Ishikawa (cell line): Measurements from ENCODE around the gene CFAP97D1.

ENCODE experiments used
- CREB1 ChIP-seq: IDR thresholded peaks from 2 replicates; pipeline ENCODE4 v1.6.1; 2012; ENCODE audit warnings: low read depth
- EP300 ChIP-seq: IDR thresholded peaks from 2 replicates; pipeline ENCODE4 v1.6.1; 2012; ENCODE audit warnings: borderline replicate concordance
- FOXM1 ChIP-seq: IDR thresholded peaks from 2 replicates; pipeline ENCODE4 v1.6.1; 2012; ENCODE audit warnings: low read depth, borderline replicate concordance
- MAX ChIP-seq: IDR thresholded peaks from 2 replicates; pipeline ENCODE4 v1.6.1; 2012
- NFIC ChIP-seq: IDR thresholded peaks from 2 replicates; pipeline ENCODE4 v1.6.1; 2012
- RAD21 ChIP-seq: IDR thresholded peaks from 2 replicates; pipeline ENCODE4 v1.6.1; 2012; ENCODE audit warnings: low read depth
- TEAD4 ChIP-seq: IDR thresholded peaks from 2 replicates; pipeline ENCODE4 v1.6.1; 2012
- YY1 ChIP-seq: IDR thresholded peaks from 2 replicates; pipeline ENCODE4 v1.6.1; 2012; ENCODE audit warnings: low read depth
- TF ChIP-seq, protein P1 (sequence below): IDR thresholded peaks from 2 replicates; pipeline ENCODE4 v1.6.1; 2012; ENCODE audit warnings: low read depth, mild to moderate bottlenecking

- TF ChIP-seq RAD21: no peak
- no peak for TF ChIP-seq FOXM1
- no peak for TF ChIP-seq EP300
- no peak for TF ChIP-seq CREB1
- TF ChIP-seq YY1: no peak
- TF ChIP-seq TEAD4: no peak
- TF ChIP-seq NFIC: no peak
- no peak for TF ChIP-seq MAX
- TF ChIP-seq, protein P1, sequence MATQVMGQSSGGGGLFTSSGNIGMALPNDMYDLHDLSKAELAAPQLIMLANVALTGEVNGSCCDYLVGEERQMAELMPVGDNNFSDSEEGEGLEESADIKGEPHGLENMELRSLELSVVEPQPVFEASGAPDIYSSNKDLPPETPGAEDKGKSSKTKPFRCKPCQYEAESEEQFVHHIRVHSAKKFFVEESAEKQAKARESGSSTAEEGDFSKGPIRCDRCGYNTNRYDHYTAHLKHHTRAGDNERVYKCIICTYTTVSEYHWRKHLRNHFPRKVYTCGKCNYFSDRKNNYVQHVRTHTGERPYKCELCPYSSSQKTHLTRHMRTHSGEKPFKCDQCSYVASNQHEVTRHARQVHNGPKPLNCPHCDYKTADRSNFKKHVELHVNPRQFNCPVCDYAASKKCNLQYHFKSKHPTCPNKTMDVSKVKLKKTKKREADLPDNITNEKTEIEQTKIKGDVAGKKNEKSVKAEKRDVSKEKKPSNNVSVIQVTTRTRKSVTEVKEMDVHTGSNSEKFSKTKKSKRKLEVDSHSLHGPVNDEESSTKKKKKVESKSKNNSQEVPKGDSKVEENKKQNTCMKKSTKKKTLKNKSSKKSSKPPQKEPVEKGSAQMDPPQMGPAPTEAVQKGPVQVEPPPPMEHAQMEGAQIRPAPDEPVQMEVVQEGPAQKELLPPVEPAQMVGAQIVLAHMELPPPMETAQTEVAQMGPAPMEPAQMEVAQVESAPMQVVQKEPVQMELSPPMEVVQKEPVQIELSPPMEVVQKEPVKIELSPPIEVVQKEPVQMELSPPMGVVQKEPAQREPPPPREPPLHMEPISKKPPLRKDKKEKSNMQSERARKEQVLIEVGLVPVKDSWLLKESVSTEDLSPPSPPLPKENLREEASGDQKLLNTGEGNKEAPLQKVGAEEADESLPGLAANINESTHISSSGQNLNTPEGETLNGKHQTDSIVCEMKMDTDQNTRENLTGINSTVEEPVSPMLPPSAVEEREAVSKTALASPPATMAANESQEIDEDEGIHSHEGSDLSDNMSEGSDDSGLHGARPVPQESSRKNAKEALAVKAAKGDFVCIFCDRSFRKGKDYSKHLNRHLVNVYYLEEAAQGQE: no peak
Measured at GRCh38 chr17:43813386-43813785, 33.2 kb downstream of the CFAP97D1 start.
